A549 (cell line): ENCODE data around the gene WDR17. TPM values are rescaled to one million over a fixed set of nuclear protein-coding genes. Genes with fewer than 3 reads are reported as not detected.

Experiments used
- ATAC-seq, 2 experiments: fragments of 200-7000 bp in 1 of 2; fragments of >200 bp in 1 of 2; cut with Nextera tagmentation in 1 of 2; cut with Tn5 transposase in 1 of 2; 3 replicates each; pipeline versions ENCODE4 v1.8.0 to v1.9.1; 2018 to 2020; ENCODE audit warnings: mild to moderate bottlenecking in 1 of 2, moderate library complexity in 1 of 2
- CTCF ChIA-PET: fragments of 300-600 bp; sonication (Branson Sonifier 250); formaldehyde crosslinking; extraction: SDS; loops from one replicate; lab custom pipeline; 2021; ENCODE audit warnings: antibody characterized with exemption, inconsistent platforms; lab: Yijun Ruan, JAX
- POLR2A ChIA-PET: fragments of 350-600 bp; formaldehyde crosslinking; extraction: SDS; loops from one replicate; lab custom pipeline; 2021; ENCODE audit warnings: antibody characterized with exemption, inconsistent platforms; lab: Yijun Ruan, JAX
- DNase-seq, 2 experiments: peaks; one replicate each; pipeline versions ENCODE4 v3.0.0 to v3.0.0-alpha.2; 2011 to 2016; ENCODE audit warnings: low read depth in 1 of 2, low spot score in 1 of 2
- FAIRE-seq: peaks from 2 replicates; lab custom pipeline; 2011; peaks lifted over from hg19 to GRCh38; lab: Jason Lieb, UNC
- H3K27ac ChIP-seq, 2 experiments: fragments of >200 bp; sonication (Bioruptor Twin); formaldehyde crosslinking; 3 replicates each; pipeline ENCODE4 v1.5.1; 2016 to 2017
- H3K4me1 ChIP-seq: fragments of >200 bp; sonication (Bioruptor Twin); formaldehyde crosslinking; 3 replicates; pipeline ENCODE4 v1.6.1; 2016
- H3K4me2 ChIP-seq: fragments of >200 bp; sonication (Bioruptor Twin); formaldehyde crosslinking; 3 replicates; pipeline ENCODE4 v1.6.1; 2016
- H3K4me3 ChIP-seq: fragments of >200 bp; sonication (Bioruptor Twin); formaldehyde crosslinking; 3 replicates; pipeline ENCODE4 v1.5.1; 2016
- H3K9me3 ChIP-seq: fragments of >200 bp; sonication (Bioruptor Twin); formaldehyde crosslinking; 3 replicates; pipeline ENCODE4 v1.6.1; 2016
- BCL3 ChIP-seq: fragments of >200 bp; sonication (Bioruptor Twin); formaldehyde crosslinking; IDR thresholded peaks from 3 replicates; pipeline ENCODE4 v1.6.1; 2016
- BHLHE40 ChIP-seq: IDR thresholded peaks from 2 replicates; pipeline ENCODE4 v1.6.1; 2012; ENCODE audit warnings: low read depth, low read length, inconsistent platforms
- CBX2 ChIP-seq: fragments of 200-600 bp; sonication (generic); IDR thresholded peaks from 2 replicates; pipeline ENCODE4 v1.6.1; 2016; ENCODE audit warnings: low read depth, mild to moderate bottlenecking, borderline replicate concordance
- CEBPB ChIP-seq, 2 experiments: fragments of >200 bp in 1 of 2; sonication (Bioruptor Twin) in 1 of 2; formaldehyde crosslinking in 1 of 2; IDR thresholded peaks; 2 replicates each; pipeline ENCODE4 v1.6.1; 2012 to 2016
- CTCF ChIP-seq: fragments of >200 bp; sonication (Bioruptor Twin); formaldehyde crosslinking; IDR thresholded peaks from 3 replicates; pipeline ENCODE4 v1.5.1; 2016
- E2F6 ChIP-seq: IDR thresholded peaks from 2 replicates; pipeline ENCODE4 v1.6.1; 2012; ENCODE audit warnings: low read depth, borderline replicate concordance
- EHMT2 ChIP-seq: fragments of 200-600 bp; sonication (generic); IDR thresholded peaks from 2 replicates; pipeline ENCODE4 v1.6.1; 2016; ENCODE audit warnings: antibody characterized with exemption, low read depth, mild to moderate bottlenecking, moderate library complexity
- EP300 ChIP-seq, 2 experiments: fragments of >200 bp; sonication (Bioruptor Twin); formaldehyde crosslinking; IDR thresholded peaks; 2 replicates in 1 of 2; 3 replicates in 1 of 2; pipeline ENCODE4 v1.6.1; 2016 to 2017
- FOSB ChIP-seq: fragments of 250-450 bp; sonication (Bioruptor Pico); IDR thresholded peaks from 2 replicates; pipeline ENCODE4 v1.5.0; 2020; ENCODE audit warnings: mild to moderate bottlenecking, moderate library complexity
- JUN ChIP-seq, 2 experiments: fragments of >200 bp; sonication (Bioruptor Twin); formaldehyde crosslinking; IDR thresholded peaks; 2 replicates in 1 of 2; 3 replicates in 1 of 2; pipeline ENCODE4 v1.6.1; 2016 to 2017
- JUNB ChIP-seq: fragments of >200 bp; sonication (Bioruptor Twin); formaldehyde crosslinking; IDR thresholded peaks from 2 replicates; pipeline ENCODE4 v1.6.1; 2016
- KDM1A ChIP-seq: fragments of 200-600 bp; sonication (generic); IDR thresholded peaks from 2 replicates; pipeline ENCODE4 v1.6.1; 2016; ENCODE audit warnings: low read depth, mild to moderate bottlenecking
- MAFK ChIP-seq: fragments of 450-650 bp; IDR thresholded peaks from 2 replicates; pipeline ENCODE4 v1.6.1; 2014; ENCODE audit not compliant: partially characterized antibody
- NFE2L2 ChIP-seq: fragments of 150-350 bp; conservative IDR thresholded peaks from 2 replicates; pipeline ENCODE4 v1.6.1; 2014; ENCODE audit warnings: low read length
- NPAS2 ChIP-seq: fragments of 250-450 bp; sonication (Bioruptor Pico); IDR thresholded peaks from 2 replicates; pipeline ENCODE4 v1.8.0; 2022; ENCODE audit warnings: mild to moderate bottlenecking, moderate library complexity, borderline replicate concordance
- PHF8 ChIP-seq: fragments of 200-600 bp; sonication (generic); IDR thresholded peaks from 2 replicates; pipeline ENCODE4 v1.6.1; 2016; ENCODE audit warnings: low read depth, mild to moderate bottlenecking, antibody characterized with exemption, moderate library complexity, borderline replicate concordance
- RAD21 ChIP-seq, 2 experiments: fragments of >200 bp in 1 of 2; sonication (Bioruptor Twin) in 1 of 2; formaldehyde crosslinking in 1 of 2; IDR thresholded peaks in 1 of 2; conservative IDR thresholded peaks in 1 of 2; 2 replicates in 1 of 2; 3 replicates in 1 of 2; pipeline ENCODE4 v1.6.1; 2012 to 2018; ENCODE audit warnings: inconsistent platforms in 1 of 2
- RARB ChIP-seq: fragments of 250-450 bp; sonication (Bioruptor Pico); IDR thresholded peaks from 2 replicates; pipeline ENCODE4 v1.8.0; 2021; ENCODE audit warnings: mild to moderate bottlenecking, moderate library complexity
- SREBF2 ChIP-seq: fragments of 450-650 bp; IDR thresholded peaks from 2 replicates; pipeline ENCODE4 v1.6.1; 2014; ENCODE audit warnings: mild to moderate bottlenecking, moderate library complexity
- ZC3H11A ChIP-seq: fragments of 450-650 bp; IDR thresholded peaks from 2 replicates; pipeline ENCODE4 v1.6.1; 2014; ENCODE audit warnings: antibody characterized with exemption, mild to moderate bottlenecking
- ZFP36 ChIP-seq: fragments of 450-650 bp; IDR thresholded peaks from 2 replicates; pipeline ENCODE4 v1.6.1; 2014; ENCODE audit warnings: borderline replicate concordance; ENCODE audit not compliant: partially characterized antibody
- ZSCAN20 ChIP-seq: fragments of 250-450 bp; sonication (Bioruptor Pico); IDR thresholded peaks from 2 replicates; pipeline ENCODE4 v1.8.0; 2022; ENCODE audit warnings: mild to moderate bottlenecking, moderate library complexity
- WGBS: methylation state at CpG from one replicate; pipeline ENCODE4 v1.1.6; 2017; ENCODE audit errors: missing lambda C conversion rate; 5-methylcytosine and 5-hydroxymethylcytosine counted together
- polyA plus RNA-seq, 4 experiments: library from polyadenylated mRNA; depleted of rRNA in 3 of 4; stranded (reverse); fragments of >200 nt; fragmentation: RNase III in 1 of 4; extraction: RNeasy Plus Mini Kit Qiagen cat#74134 plus additional on column Dnase treatment in 1 of 4; gene quantifications; 2 replicates in 3 of 4; 3 replicates in 1 of 4; pipeline ENCODE4 v1.2.3, GENCODE V29; 2011 to 2017

WDR17 gene
- polyA plus RNA-seq, 2 of the 4 experiments (the other 2 are of a cell fraction) = 2.1 to 7.5 TPM

- POLR2A ChIA-PET = no interaction called here
- Histone ChIP-seq H3K4me2 (no peak overlapping the region), H3K4me3 (no peak overlapping the region), H3K9me3 (no peaks in the 10 kb centered on the region), H3K4me1 (no peaks in the 10 kb centered on the region), H3K27ac (no peak overlapping the region)
- DNase-seq (no peak), FAIRE-seq (no peak), ATAC-seq (no peak)
- 29% methylated on average over 4 of the region's 4 CpGs for WGBS
- TF ChIP-seq E2F6 = no peak
- CTCF ChIA-PET = interaction anchor here (1.2 to 3.3 kb wide), 2 partner anchors 292 to 293 kb away, joined by 3 to 10 read pairs; no protein-coding TSS in a partner anchor
Measured at GRCh38 chr4:176048631-176049030, 17.0 kb upstream of the WDR17 start.

- Histone ChIP-seq H3K4me1 (no peaks in the 10 kb centered on the region), H3K9me3 (no peaks in the 10 kb centered on the region), H3K4me3 (no peak overlapping the region), H3K4me2 (no peak overlapping the region), H3K27ac (no peak overlapping the region)
- DNase-seq = no peak
- ATAC-seq = no peak
- no peak for FAIRE-seq
- ChIA-PET CTCF (interaction anchor here (1.2 to 2.5 kb wide), 3 partner anchors 8 to 288 kb away, joined by 3 to 10 read pairs (median 3); no protein-coding TSS in a partner anchor), POLR2A (no interaction called here)
- no peak for TF ChIP-seq PHF8
- TF ChIP-seq NFE2L2 = no peak
- TF ChIP-seq ZSCAN20 (CRISPR knock-in tag) = no peak
- TF ChIP-seq EHMT2 = no peak
- TF ChIP-seq MAFK = no peak
- TF ChIP-seq EP300 (IDR thresholded peaks at IDR 0.05) = no peak
- no peak for TF ChIP-seq KDM1A
- TF ChIP-seq BCL3 = no peak
- no peak for TF ChIP-seq CBX2
- TF ChIP-seq SREBF2 = no peak
- TF ChIP-seq ZFP36 = no peak
- TF ChIP-seq NPAS2 = no peak
- TF ChIP-seq RARB (CRISPR knock-in tag) = no peak
- TF ChIP-seq FOSB (CRISPR knock-in tag) = no peak
- TF ChIP-seq JUNB = no peak
- no peak for TF ChIP-seq ZC3H11A
- WGBS = 52% methylated on average over 6 of the region's 6 CpGs
Measured at GRCh38 chr4:176052744-176053143, 12.9 kb upstream of the WDR17 start.

GRCh38 chr4:176053785-176054184 lies 11.9 kb upstream of the WDR17 start:
- no peaks in the 10 kb centered on the region for H3K9me3 ChIP-seq
- ChIA-PET CTCF (interaction anchor here (1.0 to 2.5 kb wide), 7 partner anchors 9 to 287 kb away, joined by 3 to 10 read pairs (median 3); no protein-coding TSS in a partner anchor), POLR2A (no interaction called here)

GRCh38 chr4:176054942-176055341 lies 10.7 kb upstream of the WDR17 start:
- 3% methylated on average over 2 of the region's 2 CpGs for WGBS
- DNase-seq = no peak
- no peak for FAIRE-seq
- no peak for ATAC-seq
- Histone ChIP-seq H3K4me2 (no peak overlapping the region), H3K4me1 (no peaks in the 10 kb centered on the region), H3K9me3 (no peaks in the 10 kb centered on the region), H3K4me3 (no peak overlapping the region), H3K27ac (no peak overlapping the region)
- peak; percentile 23; the same call in 1 of the 3 replicates for TF ChIP-seq CTCF
- TF ChIP-seq RAD21 (conservative IDR thresholded peaks at IDR 0.05 in 1 of 2, IDR thresholded peaks at IDR 0.05 in 1 of 2) = peak; percentile 22 to 23; a peak in 1 of 5 replicates
- no peak for TF ChIP-seq CEBPB (IDR thresholded peaks at IDR 0.05)
- ChIA-PET POLR2A (no interaction called here), CTCF (interaction anchor here (0.9 to 2.5 kb wide), 6 partner anchors 10 to 286 kb away, joined by 3 to 10 read pairs (median 4); no protein-coding TSS in a partner anchor)

More at GRCh38 chr4:176053785-176054184, 11.9 kb upstream of the WDR17 start:
- no peaks in the 10 kb centered on the region for H3K4me1 ChIP-seq
- TF ChIP-seq JUN (IDR thresholded peaks at IDR 0.05) = no peak
- TF ChIP-seq BHLHE40 = no peak
- peak; percentile 89 for TF ChIP-seq MAFK
- ATAC-seq = no peak
- no peak overlapping the region for H3K4me3 ChIP-seq
- H3K27ac ChIP-seq = no peak overlapping the region
- DNase-seq = no peak
- WGBS = 75% methylated on average over 2 of the region's 2 CpGs
- FAIRE-seq = no peak
- H3K4me2 ChIP-seq = no peak overlapping the region
